Measurements from ENCODE around the gene EMP2.
"Not testable (repeated sequence)": the region's sequence is repeated elsewhere in the genome, so short reads cannot be mapped to it uniquely, and the experiment has no call there.

The EMP2 gene

GRCh38 chr16:10547708-10548107 is 32.7 kb downstream of the EMP2 start:
- DNase-seq, result no peak

GRCh38 chr16:10543231-10543977 is 37.0 kb downstream of the EMP2 start:
- DNase-seq, result no peak

- DNase-seq, result no peak
These were observed 39.0 kb downstream of the EMP2 start for GRCh38 chr16:10541366-10541765.

- DNase-seq, result no peak
These were observed 40.6 kb downstream of the EMP2 start for GRCh38 chr16:10539793-10540192.

- DNase-seq, result no peak
These were observed 41.2 kb downstream of the EMP2 start for GRCh38 chr16:10539236-10539635.

GRCh38 chr16:10538583-10538982 is 41.8 kb downstream of the EMP2 start:
- DNase-seq, result no peak

GRCh38 chr16:10537946-10538345 is 42.5 kb downstream of the EMP2 start:
- no peak for DNase-seq

- DNase-seq, result no peak
These were observed 43.5 kb downstream of the EMP2 start for GRCh38 chr16:10536814-10537389.

GRCh38 chr16:10536328-10536727 is 44.1 kb downstream of the EMP2 start:
- DNase-seq, result not testable (repeated sequence)

GRCh38 chr16:10535461-10535860 is 44.9 kb downstream of the EMP2 start:
- no peak for DNase-seq

GRCh38 chr16:10534748-10535147 is 45.6 kb downstream of the EMP2 start:
- DNase-seq, result no peak

- DNase-seq, result not testable (repeated sequence)
These were observed 46.8 kb downstream of the EMP2 start for GRCh38 chr16:10533612-10534011.

- DNase-seq, result no peak
These were observed 48.8 kb downstream of the EMP2 start for GRCh38 chr16:10531582-10531981.

- no peak for DNase-seq
These were observed 49.7 kb downstream of the EMP2 start for GRCh38 chr16:10530685-10531084.

GRCh38 chr16:10529895-10530669 is 50.3 kb downstream of the EMP2 start:
- DNase-seq, result no peak

GRCh38 chr16:10528635-10529034 is 51.8 kb downstream of the EMP2 start:
- no peak for DNase-seq

- DNase-seq, result no peak
These were observed 53.4 kb downstream of the EMP2 start for GRCh38 chr16:10526962-10527361.

GRCh38 chr16:10525214-10525825 is 55.1 kb downstream of the EMP2 start:
- no peak for DNase-seq

- no peak for DNase-seq
These were observed 57.4 kb downstream of the EMP2 start for GRCh38 chr16:10522966-10523365.

GRCh38 chr16:10521681-10522274 is 58.6 kb downstream of the EMP2 start:
- DNase-seq, result no peak

- DNase-seq, result no peak
These were observed 59.4 kb downstream of the EMP2 start for GRCh38 chr16:10520869-10521578.
